ENCODE data around the gene GPATCH1.
"Not testable (repeated sequence)": the region's sequence is repeated elsewhere in the genome, so short reads cannot be mapped to it uniquely, and the experiment has no call there.

The GPATCH1 gene

GRCh38 chr19:33150852-33151518 lies 70.0 kb downstream of the GPATCH1 start:
- intact Hi-C loops (cut with DNase I) = no loop called here
- peak in 2 of 10 donors; percentile 72 to 77 for DNase-seq

GRCh38 chr19:33152176-33152575 lies 71.2 kb downstream of the GPATCH1 start:
- no peak for DNase-seq
- intact Hi-C loops (cut with DNase I) = no loop called here

GRCh38 chr19:33152625-33153024 lies 71.6 kb downstream of the GPATCH1 start:
- intact Hi-C loops (cut with DNase I) = not testable (repeated sequence)
- DNase-seq = peak in 2 of 10 donors; percentile 4 to 15

GRCh38 chr19:33154313-33154712 lies 73.3 kb downstream of the GPATCH1 start:
- DNase-seq; intact Hi-C loops (cut with DNase I): not testable (repeated sequence)

DNA sequence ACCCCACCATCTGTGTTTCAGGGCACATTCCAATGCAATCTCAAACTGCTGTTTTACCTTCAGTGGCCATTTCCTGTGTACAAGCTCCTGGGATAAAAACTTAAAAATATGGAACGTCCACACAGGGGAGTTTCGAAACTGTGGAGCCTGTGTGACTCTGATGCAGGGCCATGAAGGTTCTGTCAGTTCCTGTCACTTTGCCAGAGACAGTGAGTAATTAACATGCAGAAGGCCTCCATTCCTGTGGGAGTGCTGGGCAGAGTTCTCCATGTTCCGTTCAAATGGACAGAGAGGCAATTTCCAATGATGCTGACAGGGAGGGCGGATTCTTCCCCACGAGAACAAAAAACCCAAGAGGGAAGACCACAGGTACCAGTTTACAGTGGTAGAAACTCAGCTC lies 75.4 kb downstream of the GPATCH1 start:
- intact Hi-C loops (cut with DNase I) = no loop called here
- DNase-seq = peak in 1 of 10 donors; percentile 1

DNA sequence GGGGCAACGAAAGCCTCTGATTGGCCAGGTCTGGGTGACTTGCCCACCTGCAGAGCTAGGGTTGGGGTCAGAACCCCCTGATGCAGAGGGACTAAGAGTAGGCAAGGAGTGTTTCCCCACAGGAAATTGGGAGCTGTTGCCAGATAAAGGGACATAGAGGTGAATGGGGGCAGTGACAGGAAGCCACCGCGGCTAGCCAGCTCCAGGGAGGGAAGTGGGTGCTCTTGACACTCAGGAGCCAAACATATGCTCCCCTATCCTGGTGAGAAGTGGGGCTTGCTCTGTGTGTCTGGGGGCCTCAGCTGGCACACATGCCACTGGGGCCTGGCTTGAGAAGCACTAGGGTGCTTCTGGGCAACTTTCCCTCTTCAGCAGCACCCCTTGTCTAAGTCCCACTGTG lies 76.9 kb downstream of the GPATCH1 start:
- intact Hi-C loops (cut with DNase I) = no loop called here
- DNase-seq = peak in 2 of 10 donors; percentile 22 to 46

GRCh38 chr19:33158365-33158764 lies 77.4 kb downstream of the GPATCH1 start:
- intact Hi-C loops (cut with DNase I) = no loop called here
- DNase-seq = peak in 1 of 10 donors; percentile 2

DNA sequence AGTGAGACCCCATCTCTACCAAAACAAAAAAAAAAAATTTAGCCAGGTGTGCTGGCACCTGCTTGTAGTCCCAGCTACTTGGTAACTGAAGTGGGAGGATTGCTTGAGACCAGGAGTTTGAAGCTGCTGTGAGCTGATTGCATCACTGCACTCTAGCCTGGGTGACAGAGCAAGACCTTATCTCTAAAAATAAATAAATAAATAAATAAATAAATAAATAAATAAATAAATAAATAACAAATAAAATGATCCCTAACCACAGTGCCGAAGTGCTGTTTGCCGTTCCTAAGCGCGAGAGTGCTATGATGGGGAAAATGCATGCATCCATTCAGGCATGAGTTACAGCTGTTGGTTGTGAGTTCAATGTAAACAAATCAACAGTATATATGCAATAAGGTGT lies 78.2 kb downstream of the GPATCH1 start:
- peak in 1 of 10 donors; percentile 1 for DNase-seq
- intact Hi-C loops (cut with DNase I) = no loop called here

- peak in 1 of 10 donors; percentile 35 for DNase-seq
- intact Hi-C loops (cut with DNase I) = no loop called here
Measured at GRCh38 chr19:33159893-33160292, 78.9 kb downstream of the GPATCH1 start.

DNA sequence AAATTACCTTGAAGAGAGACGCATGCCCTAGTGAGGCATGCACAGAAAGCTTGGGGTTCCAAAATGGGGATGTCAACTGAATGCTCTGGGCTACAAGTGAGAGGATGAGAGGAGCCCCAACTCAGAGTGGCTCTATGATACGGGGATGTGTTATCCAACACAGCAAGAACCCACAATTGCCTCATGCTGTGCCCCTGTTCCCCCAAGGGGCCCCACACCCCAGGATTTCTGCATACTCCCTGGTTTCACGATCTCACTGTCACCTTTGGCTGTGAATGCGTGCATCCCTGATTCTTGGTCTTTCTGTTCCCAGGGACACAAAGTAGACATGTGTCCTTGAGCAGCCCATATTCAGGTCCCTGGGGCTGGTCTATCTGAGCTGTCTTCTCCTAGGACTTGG lies 80.2 kb downstream of the GPATCH1 start:
- intact Hi-C loops (cut with DNase I) = no loop called here
- no peak for DNase-seq

DNA sequence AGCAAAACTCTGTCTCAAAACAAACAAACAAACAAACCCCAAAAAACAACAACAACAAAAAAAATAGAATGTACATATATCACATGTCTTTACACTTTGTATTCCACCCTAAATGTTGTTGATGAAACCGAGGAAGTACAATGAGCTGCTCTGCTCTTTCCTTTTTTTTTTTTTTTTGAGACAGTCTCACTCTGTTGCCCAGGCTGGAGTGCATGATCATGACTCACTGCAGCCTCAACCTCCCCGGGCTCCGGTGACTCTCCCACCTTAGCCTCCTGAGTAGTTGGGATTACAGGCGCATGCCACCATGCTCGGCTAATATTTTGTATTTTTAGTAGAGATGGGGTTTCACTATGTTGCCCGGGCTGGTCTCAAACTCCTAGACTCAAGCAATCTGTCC lies 82.5 kb downstream of the GPATCH1 start:
- intact Hi-C loops (cut with DNase I) = no loop called here
- DNase-seq = peak in 1 of 10 donors; percentile 8

DNA sequence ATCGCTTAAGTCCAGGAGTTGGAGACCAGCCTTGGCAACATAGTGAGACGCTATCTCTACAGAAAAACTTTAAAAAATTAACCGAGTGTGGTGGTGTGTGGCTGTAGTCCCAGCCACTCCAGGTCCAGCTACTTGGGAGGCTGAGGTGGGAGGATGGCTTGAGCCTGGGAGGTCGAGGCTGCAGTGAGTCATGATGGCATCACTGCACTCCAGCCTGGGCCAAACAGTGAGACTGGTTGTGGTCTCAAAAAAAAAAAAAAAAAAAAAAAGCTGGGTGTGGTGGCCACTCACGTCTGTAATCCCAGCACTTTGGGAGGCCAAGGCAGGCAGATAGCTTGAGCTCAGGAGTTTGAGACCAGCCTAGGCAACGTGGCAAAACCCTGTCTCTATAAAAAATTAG lies 85.1 kb downstream of the GPATCH1 start:
- DNase-seq = peak in 1 of 10 donors; percentile 11

GRCh38 chr19:33167438-33167837 lies 86.5 kb downstream of the GPATCH1 start:
- intact Hi-C loops (cut with DNase I) = no loop called here
- no peak for DNase-seq

More for the DNA sequence above, 85.1 kb downstream of the GPATCH1 start:
- intact Hi-C loops (cut with DNase I) = not testable (repeated sequence)

- intact Hi-C loops (cut with DNase I) = no loop called here
Measured at GRCh38 chr19:33168528-33168927, 87.5 kb downstream of the GPATCH1 start.

GRCh38 chr19:33171222-33171795 lies 90.3 kb downstream of the GPATCH1 start:
- intact Hi-C loops (cut with DNase I) = loop anchor here (10.0 kb wide), 2 partner anchors 203 to 353 kb away; partner anchors contain the start of genes CEBPG and PEPD
- DNase-seq = peak in 1 of 10 donors; percentile 4

More at GRCh38 chr19:33168528-33168927, 87.5 kb downstream of the GPATCH1 start:
- no peak for DNase-seq

DNA sequence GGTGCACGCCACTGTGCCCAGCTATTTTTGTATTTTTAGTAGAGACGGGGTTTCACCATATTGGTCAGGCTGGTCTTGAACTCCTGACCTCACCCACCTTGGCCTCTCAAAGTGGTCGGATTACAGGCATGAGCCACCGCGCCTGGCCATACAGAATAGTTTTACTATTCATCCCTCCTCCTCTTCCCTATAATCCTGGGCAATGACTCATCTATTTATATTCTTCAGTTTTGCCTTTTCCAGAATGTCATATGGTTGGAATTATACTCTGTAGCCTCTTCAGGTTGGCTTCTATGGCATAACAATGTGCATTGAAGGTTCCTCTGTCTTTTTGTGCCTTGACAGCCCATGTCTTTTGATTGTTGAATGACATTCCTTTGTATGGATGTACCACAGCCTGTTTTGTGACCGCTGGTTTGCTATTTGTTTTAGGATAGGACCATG lies 91.0 kb downstream of the GPATCH1 start:
- intact Hi-C loops (cut with DNase I) = loop anchor here (10.0 kb wide), 2 partner anchors 203 to 353 kb away; partner anchors contain the start of genes CEBPG and PEPD
- no peak for DNase-seq

DNA sequence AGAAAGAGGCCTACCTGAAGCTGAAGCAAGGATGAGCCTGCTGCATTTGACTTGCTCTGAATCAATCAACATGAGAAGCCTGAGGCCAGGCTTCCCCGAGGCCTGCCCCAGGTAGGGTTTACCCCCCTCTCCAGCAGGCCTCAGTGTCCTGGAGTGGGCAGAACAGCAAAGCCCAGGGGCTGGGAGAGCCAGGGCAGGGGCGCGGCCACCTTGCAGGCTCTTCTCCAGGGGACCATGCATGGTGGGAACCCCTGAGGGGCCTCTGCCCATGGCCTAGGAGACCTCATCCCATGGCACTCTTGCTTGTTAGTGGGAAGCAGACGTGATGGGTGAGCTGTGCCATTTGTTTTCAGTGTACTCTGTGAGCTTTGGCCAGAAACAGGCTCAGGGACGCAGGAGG lies 93.2 kb downstream of the GPATCH1 start:
- no peak for DNase-seq
- intact Hi-C loops (cut with DNase I) = loop anchor here (10.0 kb wide), 2 partner anchors 201 to 351 kb away; partner anchors contain the start of genes CEBPG and PEPD

GRCh38 chr19:33175156-33175782 lies 94.3 kb downstream of the GPATCH1 start:
- no peak for DNase-seq
- intact Hi-C loops (cut with DNase I) = loop anchor here (10.0 kb wide), 2 partner anchors 200 to 350 kb away; partner anchors contain the start of genes CEBPG and PEPD

DNA sequence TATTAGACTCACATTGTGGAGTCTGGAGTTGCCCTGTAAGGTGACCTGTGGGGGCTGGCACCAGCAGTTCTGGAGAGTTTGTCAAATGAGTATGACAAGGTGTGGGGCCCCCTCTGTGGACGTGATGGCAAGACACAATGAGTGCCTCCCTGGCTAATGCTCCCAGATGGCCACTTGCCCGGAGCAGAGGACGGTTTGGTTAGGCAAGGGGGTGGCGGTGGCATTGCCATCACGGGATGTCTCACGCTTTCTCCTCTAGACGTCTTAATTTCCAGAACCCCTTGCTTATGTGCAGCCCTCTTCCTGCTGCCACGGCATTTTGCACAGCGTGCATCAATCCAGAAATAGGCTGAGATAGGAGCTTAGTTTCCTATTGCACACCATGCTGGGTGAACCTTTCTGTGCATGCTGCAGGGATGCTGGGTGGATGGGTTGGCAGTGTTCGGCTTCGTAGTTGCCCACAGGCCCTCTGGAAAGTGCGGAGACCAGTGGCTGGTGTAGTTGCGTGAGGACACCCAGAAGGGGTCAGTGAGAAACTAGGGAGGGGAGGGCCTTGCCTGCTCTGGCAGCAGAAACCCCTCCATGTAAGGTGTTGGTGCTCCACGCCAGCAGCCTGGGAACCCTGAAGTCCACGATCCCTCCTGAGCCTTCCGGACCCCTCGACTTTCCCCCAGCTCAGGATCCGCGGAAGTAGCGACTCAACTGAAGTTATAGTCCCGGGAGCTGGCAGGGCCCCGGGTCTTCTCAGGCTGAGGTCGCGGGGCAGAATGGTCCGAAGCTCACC lies 95.1 kb downstream of the GPATCH1 start:
- intact Hi-C loops (cut with DNase I) = loop anchor here (10.0 kb wide), 2 partner anchors 199 to 349 kb away; partner anchors contain the start of genes CEBPG and PEPD
- peak in 5 of 10 donors; percentile 25 to 89 (median 36) for DNase-seq
